SKM-1 treated with dmso at 0.1 percent for 144 hours (cell line): ENCODE results near the gene DBP.
"Not testable (repeated sequence)": the region's sequence is repeated elsewhere in the genome, so short reads cannot be mapped to it uniquely, and the experiment has no call there.

Experiments used
- DNase-seq: peaks from one replicate; lab custom pipeline; 2025; ENCODE audit not compliant: unreplicated experiment; lab: John Stamatoyannopoulos, UW

DBP gene

DNA sequence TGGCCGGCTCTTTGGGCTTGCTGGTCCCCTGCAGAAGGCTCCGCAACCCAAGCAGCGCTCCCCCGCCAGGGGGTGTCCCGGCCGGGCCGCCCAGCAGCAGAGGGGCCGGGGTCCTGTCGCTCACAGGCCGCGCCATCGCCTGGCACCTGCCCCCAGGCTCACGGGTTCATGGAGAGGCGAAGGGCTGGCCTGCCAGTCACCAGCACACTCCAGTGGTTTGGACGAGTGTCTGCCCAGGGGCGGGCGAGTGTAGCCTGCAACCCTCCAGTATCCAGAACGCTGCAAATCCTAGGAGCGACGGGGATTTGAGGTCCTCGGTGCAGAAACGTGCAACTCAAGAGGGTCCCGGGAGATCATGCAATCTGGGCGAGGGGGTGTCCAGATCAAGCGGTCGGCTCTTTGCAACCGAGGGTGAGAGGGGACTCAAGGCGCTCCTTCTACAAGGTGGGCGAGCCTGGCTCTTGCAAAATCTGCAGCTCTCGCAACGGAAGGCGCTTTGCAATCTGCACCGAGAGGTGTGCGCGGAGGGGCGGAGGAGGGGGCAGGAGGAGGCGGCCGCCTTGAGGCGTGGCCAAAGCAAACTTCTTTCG is at the start of gene DBP:
Gene DBP, minus strand, starts transcription at position 521 of the 590 bp plus-strand sequence. Its CDS starts 385 bp downstream, at position 136.
- DNase-seq: no peak

- DNase-seq: not testable (repeated sequence)
These were observed 49.5 kb upstream of the DBP start for GRCh38 chr19:48686637-48687036.

DNA sequence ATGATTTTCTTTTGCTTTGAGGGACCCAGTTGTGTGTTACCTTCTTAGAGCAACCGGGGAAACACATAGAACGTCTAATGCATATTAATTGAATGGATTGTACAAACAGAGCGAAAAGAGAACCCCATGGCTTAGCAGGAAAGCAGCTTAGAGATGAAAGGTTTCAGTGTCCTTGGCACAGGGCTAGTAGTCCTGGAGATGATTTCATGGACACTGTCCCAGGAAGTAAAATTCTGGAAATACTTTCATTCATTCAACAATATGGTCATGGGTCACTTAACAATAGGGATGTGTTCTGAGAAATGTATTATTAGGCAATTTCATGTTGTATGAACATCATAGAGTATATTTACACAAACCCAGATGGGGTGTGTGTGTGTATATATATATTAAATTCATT is 48.9 kb upstream of the DBP start:
- no peak for DNase-seq

DNA sequence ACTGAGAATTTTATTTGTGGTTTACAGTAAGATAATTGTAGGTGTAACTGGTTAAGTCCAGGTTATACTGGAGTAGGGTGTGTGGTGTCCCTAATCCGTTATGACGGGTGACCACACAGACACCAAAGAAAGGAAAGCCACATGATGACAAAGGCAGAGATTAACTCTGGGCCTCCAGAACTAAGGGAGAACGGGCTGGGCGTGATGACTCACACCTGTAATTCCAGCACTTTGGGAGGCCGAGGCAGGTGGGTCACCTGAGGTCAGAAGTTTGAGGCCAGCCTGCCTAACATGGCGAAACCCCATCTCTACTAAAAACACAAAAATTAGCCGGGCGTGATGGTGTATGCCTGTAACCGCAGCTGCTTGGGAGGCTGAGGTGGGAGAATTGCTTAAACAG is 48.4 kb upstream of the DBP start:
- no peak for DNase-seq

DNA sequence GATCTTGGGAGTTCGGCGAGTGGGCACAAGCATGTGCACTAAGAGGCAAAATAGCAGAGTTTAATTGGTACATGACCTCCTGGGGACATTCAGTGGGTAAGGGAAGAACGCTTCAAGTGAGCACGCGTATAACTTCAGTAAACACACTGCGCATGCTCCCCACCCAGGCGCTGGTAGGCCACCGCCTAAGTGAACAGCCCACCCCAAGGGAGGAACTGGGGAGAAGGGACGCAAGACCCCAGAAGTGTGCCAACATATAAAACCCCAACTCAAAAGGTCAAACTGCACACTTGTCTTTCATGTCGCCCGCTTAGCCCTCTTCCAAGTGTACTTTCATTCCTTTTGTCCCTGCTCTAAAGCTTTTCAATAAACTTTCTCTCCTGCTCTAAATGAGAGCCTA is 46.2 kb upstream of the DBP start:
- no peak for DNase-seq

DNA sequence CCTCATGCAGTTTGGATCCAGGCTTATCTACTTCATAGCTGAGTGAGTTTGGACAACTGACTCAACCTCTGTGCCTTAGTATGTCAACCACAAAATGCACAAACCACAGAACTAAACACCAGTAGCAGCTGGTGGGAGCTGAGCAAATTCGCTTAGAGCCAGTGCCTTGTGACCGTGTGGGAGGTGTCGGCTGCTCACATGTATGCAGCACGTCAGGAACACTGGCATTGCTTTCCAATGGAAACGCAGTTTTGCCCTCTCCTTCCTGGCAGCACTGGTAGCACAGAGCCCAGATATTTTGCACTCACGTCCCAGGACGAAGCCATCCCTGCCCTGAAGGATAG is 43.9 kb upstream of the DBP start:
- no peak for DNase-seq

- no peak for DNase-seq
These were observed 43.4 kb upstream of the DBP start for GRCh38 chr19:48680436-48681126.

DNA sequence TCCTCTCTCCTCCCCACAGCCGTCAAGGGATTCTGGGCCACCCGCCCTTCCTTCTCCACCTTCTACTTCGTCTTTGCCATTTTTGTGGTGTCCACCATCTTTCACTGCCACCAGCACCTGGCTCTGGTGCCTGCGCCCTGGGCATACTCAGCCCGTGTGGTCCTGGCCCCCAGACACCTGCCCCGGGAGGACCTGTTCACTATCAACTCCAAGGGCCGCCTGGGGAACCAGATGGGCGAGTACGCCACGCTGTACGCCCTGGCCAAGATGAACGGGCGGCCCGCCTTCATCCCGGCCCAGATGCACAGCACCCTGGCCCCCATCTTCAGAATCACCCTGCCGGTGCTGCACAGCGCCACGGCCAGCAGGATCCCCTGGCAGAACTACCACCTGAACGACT is 42.8 kb upstream of the DBP start:
- not testable (repeated sequence) for DNase-seq

- DNase-seq: no peak
These were observed 41.0 kb upstream of the DBP start for GRCh38 chr19:48678201-48678600.

DNA sequence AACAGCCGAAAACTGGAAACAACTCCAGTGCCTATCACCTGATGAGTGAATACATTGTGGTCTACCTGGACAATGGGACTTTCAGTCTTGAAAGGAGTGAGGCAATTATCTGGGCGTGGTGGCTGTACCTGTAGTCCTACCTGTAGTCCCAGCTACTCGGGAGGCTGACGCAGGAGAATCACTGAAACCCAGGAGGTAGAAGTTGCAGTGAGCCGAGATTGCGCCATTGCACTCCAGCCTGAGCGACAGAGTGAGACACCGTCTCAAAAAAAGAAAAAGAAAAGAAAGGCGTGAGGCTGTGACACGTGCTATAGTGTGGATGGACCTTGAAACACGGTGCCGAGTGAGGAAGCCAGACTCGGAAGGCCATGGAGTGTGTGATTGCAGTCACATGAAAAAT is 39.7 kb upstream of the DBP start:
- DNase-seq: no peak

DNA sequence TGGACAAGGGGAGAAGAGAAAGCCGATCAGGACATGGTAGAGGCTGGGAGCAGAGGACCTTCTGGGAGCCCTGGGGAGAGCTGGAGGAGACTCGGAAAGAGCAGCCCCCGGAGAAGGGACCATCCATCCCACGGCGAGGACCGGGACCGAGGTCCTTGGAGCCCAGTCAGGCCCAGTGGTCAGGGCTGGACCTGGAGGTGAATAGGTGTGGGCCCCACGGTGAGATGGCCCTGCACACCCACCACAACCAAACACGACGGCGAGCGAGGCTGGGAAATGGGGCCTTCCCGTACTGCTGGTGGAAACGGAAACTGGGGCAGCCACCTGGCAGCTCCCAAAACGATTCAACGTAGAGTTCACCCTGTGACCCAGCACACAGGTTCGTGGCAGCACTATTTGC is 39.3 kb upstream of the DBP start:
- DNase-seq: no peak

- DNase-seq: peak; percentile 42
These were observed 38.0 kb upstream of the DBP start for GRCh38 chr19:48674921-48675824.

DNA sequence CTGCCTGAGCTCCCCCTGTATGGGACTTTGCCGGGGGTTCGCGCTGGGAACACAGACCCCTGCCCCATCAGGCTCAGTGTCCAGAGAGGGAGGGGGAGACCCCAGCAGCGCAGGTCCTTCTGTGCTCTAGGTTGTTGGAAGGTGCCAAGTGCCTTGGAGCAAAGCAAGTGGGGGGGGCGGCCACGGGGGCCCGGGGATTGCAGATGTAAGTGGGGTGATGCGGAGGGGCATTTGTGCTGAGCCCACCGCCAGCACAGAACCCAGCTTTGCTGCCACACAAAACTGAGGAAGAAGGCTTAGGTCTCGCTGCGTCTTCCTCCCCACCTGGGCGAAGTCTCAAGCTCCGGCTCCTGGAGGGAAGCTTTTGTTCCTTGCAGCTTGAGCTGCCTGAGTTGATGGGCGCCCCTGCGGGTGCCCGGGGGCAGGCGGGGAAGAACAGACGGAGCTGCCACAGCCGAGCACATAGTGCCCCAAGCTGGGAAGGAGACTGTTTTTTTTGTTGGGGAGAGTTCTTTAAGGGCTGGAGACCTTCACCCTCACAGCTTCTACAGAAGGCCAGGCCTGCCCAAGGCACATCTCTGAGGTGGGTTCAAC is 37.1 kb upstream of the DBP start:
- DNase-seq: no peak

DNA sequence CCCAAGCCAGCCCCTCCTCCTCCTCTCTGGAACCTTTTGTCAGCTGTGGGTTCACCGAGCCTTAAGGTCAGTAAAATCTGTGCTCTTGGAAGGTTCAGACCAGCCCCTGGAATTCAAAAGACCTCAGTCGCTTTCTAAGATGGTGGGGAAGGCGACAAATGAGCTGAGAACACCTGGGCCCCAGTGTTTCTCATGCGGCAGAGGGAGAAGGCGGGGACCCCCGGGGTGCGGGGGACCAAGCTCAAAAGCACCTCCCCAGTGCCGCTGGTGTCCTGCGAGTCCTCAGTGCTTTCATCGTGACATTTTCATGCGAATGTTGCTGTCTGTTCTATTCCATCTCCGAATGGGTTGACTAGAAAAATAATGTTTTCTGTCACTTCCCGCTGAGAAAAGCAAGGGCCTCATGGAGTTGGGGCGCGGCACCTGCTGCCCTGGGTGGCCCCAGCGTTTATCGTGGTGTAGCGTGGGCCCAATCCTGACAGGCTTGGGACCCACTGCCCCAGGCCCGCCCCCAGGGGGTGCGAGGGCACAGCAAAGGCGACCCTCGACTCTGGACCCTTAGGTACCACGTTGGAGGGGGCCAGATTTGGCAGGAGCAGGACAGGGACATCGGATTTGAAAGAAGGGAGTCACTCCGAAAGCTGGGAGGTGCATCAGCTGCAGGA is 36.4 kb upstream of the DBP start:
- DNase-seq: no peak

DNA sequence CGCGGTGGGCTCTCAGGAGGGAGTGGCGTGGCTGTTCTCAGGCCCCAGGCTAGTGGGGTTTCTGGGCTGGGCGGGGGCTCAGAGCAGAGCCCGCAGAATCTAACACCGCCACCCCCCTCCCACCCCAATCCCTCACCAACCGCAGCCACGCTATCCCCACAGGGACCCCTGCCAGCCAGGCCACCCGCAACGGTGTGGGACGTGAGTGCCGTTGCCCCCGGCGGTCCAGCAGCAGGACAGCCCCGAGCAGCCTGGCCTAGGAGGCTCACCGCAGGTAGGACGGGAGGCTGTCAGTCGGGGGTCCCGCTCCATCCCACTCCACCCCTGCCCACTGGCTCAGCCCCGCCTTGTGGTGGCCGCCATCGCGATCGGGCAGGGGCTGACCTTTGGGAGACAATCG is 35.8 kb upstream of the DBP start, which contains the start of gene NTN5:
Gene NTN5, minus strand, starts transcription at position 24 of the 400 bp plus-strand sequence. CDS start 2,031 bp downstream, outside the sequence.
- no peak for DNase-seq

DNA sequence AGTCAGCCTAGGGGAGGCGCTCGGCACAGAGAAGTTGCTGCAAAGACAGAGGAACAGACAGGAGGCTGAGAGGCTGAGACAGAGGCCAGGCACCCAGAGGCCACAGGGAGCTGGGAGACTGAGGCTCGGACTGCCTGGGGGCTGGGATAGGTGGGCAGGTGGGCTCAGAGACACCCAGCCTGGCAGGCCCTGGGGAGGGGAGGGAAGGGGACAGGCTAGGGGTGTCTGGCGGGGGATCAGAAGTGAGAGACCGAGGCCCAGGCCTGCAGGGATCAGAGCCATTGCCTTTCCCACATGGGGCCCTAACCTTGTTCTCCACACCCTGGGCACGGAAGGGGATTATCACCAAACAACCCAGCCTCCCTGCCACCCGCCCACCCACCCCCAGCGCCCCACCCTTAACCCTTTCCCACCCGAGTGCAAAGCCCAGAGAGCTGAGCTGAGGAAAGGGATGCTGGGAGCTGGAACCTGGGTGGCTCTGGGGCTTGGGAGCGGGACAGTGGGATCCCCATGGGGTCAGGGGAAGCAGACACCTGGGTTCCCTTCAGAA is 34.3 kb upstream of the DBP start:
- DNase-seq: no peak

GRCh38 chr19:48670699-48671445 is 33.7 kb upstream of the DBP start:
- DNase-seq: no peak

- no peak for DNase-seq
These were observed 32.9 kb upstream of the DBP start for GRCh38 chr19:48669903-48670668.

- no peak for DNase-seq
These were observed 31.6 kb upstream of the DBP start for GRCh38 chr19:48668761-48669160.
